Spinal cord (tissue), 10 donors: ENCODE measurements around the gene PRPF8. TPM values are rescaled to one million over a fixed set of nuclear protein-coding genes. Genes with fewer than 3 reads are reported as not detected.

ENCODE experiments used
- DNase-seq, 6 donors: peaks; one replicate each; pipeline versions ENCODE4 v3.0.0 to v3.0.0-alpha.2; 2013 to 2015; ENCODE audit warnings: low spot score in 6 of 6, low read depth in 4 of 6
- H3K27ac ChIP-seq: one replicate; pipeline ENCODE4 v1.5.1; 2013; ENCODE audit warnings: low read depth, low read length, control low read depth
- H3K27me3 ChIP-seq: one replicate; pipeline ENCODE4 v1.6.1; 2013; ENCODE audit warnings: low read length; ENCODE audit not compliant: control insufficient read depth, insufficient read depth
- H3K36me3 ChIP-seq: one replicate; pipeline ENCODE4 v1.6.1; 2013; ENCODE audit warnings: low read length; ENCODE audit not compliant: control insufficient read depth, insufficient read depth
- H3K4me1 ChIP-seq: one replicate; pipeline ENCODE4 v1.6.1; 2013; ENCODE audit warnings: low read length; ENCODE audit not compliant: control insufficient read depth, insufficient read depth
- H3K4me3 ChIP-seq: one replicate; pipeline ENCODE4 v1.5.1; 2013; ENCODE audit warnings: low read depth, low read length, control low read depth
- H3K9me3 ChIP-seq: one replicate; pipeline ENCODE4 v1.6.1; 2013; ENCODE audit warnings: low read length; ENCODE audit not compliant: control insufficient read depth, insufficient read depth
- WGBS: methylation state at CpG from one replicate; pipeline ENCODE4 v1.1.5; 2013; ENCODE audit warnings: missing lambda C conversion rate; ENCODE audit not compliant: insufficient coverage; 5-methylcytosine and 5-hydroxymethylcytosine counted together
- polyA plus RNA-seq, 2 donors: library from polyadenylated mRNA; unstranded; fragments of 120-200 nt; gene quantifications; one replicate each; pipeline ENCODE4 v1.2.1, GENCODE V29; 2013; ENCODE audit not compliant: insufficient read length in 2 of 2
- total RNA-seq, 2 donors: library from RNA; depleted of rRNA in 1 of 2; stranded (reverse); fragments of 120-200 nt in 1 of 2; fragments of >200 nt in 1 of 2; gene quantifications; one replicate each; pipeline versions ENCODE4 v1.2.3 to v1.2.4, GENCODE V29; 2013 to 2014
- donor health status: healthy.

The PRPF8 gene
- total and polyA plus RNA-seq, 4 donors = 138 to 290 (median 203) TPM

GRCh38 chr17:1647802-1648171, 36.9 kb downstream of the PRPF8 start:
- Histone ChIP-seq H3K27me3 (peaks cover 3% of the 10 kb centered on the region), H3K36me3 (peaks cover 68% of the 10 kb centered on the region), H3K9me3 (no peaks in the 10 kb centered on the region), H3K4me1 (peaks cover 57% of the 10 kb centered on the region), H3K27ac (peak overlapping the region; percentile 31), H3K4me3 (no peak overlapping the region)
- WGBS = 81% methylated on average over 11 of the region's 11 CpGs
- no peak for DNase-seq

GRCh38 chr17:1646199-1646875, 38.3 kb downstream of the PRPF8 start:
- Histone ChIP-seq H3K9me3 (no peaks in the 10 kb centered on the region), H3K4me1 (peaks cover 59% of the 10 kb centered on the region), H3K27me3 (peaks cover 3% of the 10 kb centered on the region), H3K27ac (no peak overlapping the region), H3K36me3 (peaks cover 56% of the 10 kb centered on the region), H3K4me3 (no peak overlapping the region)
- no peak for DNase-seq
- 90% methylated on average over 7 of the region's 13 CpGs for WGBS

GRCh38 chr17:1645207-1646171, 39.2 kb downstream of the PRPF8 start, which contains the start of gene SCARF1:
SCARF1 (minus strand) TSS chr17:1645732; CDS start chr17:1645697, 35 bp downstream.
- Histone ChIP-seq H3K36me3 (peaks cover 50% of the 10 kb centered on the region), H3K27ac (peak within 1 kb of the TSS; percentile 33), H3K9me3 (no peaks in the 10 kb centered on the region), H3K4me1 (peaks cover 63% of the 10 kb centered on the region), H3K4me3 (peak within 1 kb of the TSS; percentile 21), H3K27me3 (peaks cover 3% of the 10 kb centered on the region)
- DNase-seq = no peak
- WGBS = 71% methylated on average over 18 of the region's 25 CpGs

- peak overlapping the region; percentile 21 for H3K4me3 ChIP-seq
- H3K4me1 ChIP-seq = peaks cover 65% of the 10 kb centered on the region
- DNase-seq = no peak
- peak overlapping the region; percentile 6 for H3K27ac ChIP-seq
- peaks cover 48% of the 10 kb centered on the region for H3K36me3 ChIP-seq
- 73% methylated on average over 12 of the region's 15 CpGs for WGBS
- peaks cover 3% of the 10 kb centered on the region for H3K27me3 ChIP-seq
- H3K9me3 ChIP-seq = no peaks in the 10 kb centered on the region
These were observed 40.0 kb downstream of the PRPF8 start for GRCh38 chr17:1644493-1645206.

GRCh38 chr17:1643999-1644492, 40.6 kb downstream of the PRPF8 start:
- DNase-seq = no peak
- Histone ChIP-seq H3K4me1 (peaks cover 66% of the 10 kb centered on the region), H3K27ac (no peak overlapping the region), H3K9me3 (no peaks in the 10 kb centered on the region), H3K27me3 (peaks cover 3% of the 10 kb centered on the region), H3K4me3 (no peak overlapping the region), H3K36me3 (peaks cover 46% of the 10 kb centered on the region)
- 48% methylated on average over 13 of the region's 13 CpGs for WGBS

- under 1% methylated on average over 81 of the region's 90 CpGs for WGBS
- peaks cover 51% of the 10 kb centered on the region for H3K36me3 ChIP-seq
- H3K4me3 ChIP-seq = no peak overlapping the region
- no peak overlapping the region for H3K27ac ChIP-seq
- peaks cover 70% of the 10 kb centered on the region for H3K4me1 ChIP-seq
- peak in 2 of 6 donors; percentile 58 to 66 for DNase-seq
- H3K9me3 ChIP-seq = no peaks in the 10 kb centered on the region
- H3K27me3 ChIP-seq = peaks cover 3% of the 10 kb centered on the region
These were observed 41.2 kb downstream of the PRPF8 start for GRCh38 chr17:1643293-1643998.

GRCh38 chr17:1641065-1641403, 43.6 kb downstream of the PRPF8 start:
- H3K36me3 ChIP-seq = peaks cover 38% of the 10 kb centered on the region
- DNase-seq = no peak
- H3K27me3 ChIP-seq = peaks cover 3% of the 10 kb centered on the region
- H3K4me3 ChIP-seq = no peak overlapping the region
- WGBS = 63% methylated on average over 6 of the region's 12 CpGs
- H3K4me1 ChIP-seq = peaks cover 53% of the 10 kb centered on the region
- no peak overlapping the region for H3K27ac ChIP-seq
- no peaks in the 10 kb centered on the region for H3K9me3 ChIP-seq

GRCh38 chr17:1640329-1641064, 44.2 kb downstream of the PRPF8 start:
- DNase-seq = peak in 1 of 6 donors; percentile 49
- Histone ChIP-seq H3K27me3 (peaks cover 3% of the 10 kb centered on the region), H3K27ac (no peak overlapping the region), H3K4me1 (peaks cover 47% of the 10 kb centered on the region), H3K9me3 (no peaks in the 10 kb centered on the region), H3K4me3 (no peak overlapping the region), H3K36me3 (peaks cover 33% of the 10 kb centered on the region)
- 57% methylated on average over 21 of the region's 23 CpGs for WGBS
